Measurements from ENCODE around the gene RASGEF1B. TPM values are rescaled to one million over a fixed set of nuclear protein-coding genes. Genes with fewer than 3 reads are reported as not detected.

RASGEF1B gene
- total RNA-seq, 2 donors from 2014 or later: 7.8 to 24.5 TPM

DNA sequence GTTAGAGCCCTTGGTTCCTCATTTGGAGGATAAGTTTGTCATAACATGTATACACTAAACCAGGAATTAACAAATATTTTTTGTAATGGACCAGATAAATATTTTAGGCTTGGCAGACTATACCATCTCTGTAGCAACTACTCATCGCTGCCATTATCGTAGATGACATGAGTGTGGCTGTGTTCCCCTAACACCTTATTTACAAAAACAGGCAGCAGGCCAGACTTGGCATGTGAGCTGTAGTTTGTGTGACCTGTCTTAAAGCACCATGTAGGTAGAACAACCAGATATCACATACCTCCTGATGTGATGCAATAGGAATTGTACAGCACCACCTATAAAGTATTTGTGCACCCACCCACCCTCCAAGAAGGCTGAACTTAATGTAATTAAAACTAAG lies 82.0 kb downstream of the RASGEF1B start:
- Histone ChIP-seq H3K4me1 (no peaks in the 10 kb centered on the region), H3K9ac (ENCODE audit: low read depth in 2 of 2, low read length in 2 of 2) (no peak overlapping the region), H3K9me3 (no peaks in the 10 kb centered on the region), H3K4me3 (no peak overlapping the region), H3K27ac (no peak overlapping the region), H3K36me3 (no peaks in the 10 kb centered on the region), H3K27me3 (no peaks in the 10 kb centered on the region)
- no peak for DNase-seq
- TF ChIP-seq CTCF (IDR thresholded peaks at IDR 0.05): no peak
- intact Hi-C loops (cut with DNase I): no loop called here

DNA sequence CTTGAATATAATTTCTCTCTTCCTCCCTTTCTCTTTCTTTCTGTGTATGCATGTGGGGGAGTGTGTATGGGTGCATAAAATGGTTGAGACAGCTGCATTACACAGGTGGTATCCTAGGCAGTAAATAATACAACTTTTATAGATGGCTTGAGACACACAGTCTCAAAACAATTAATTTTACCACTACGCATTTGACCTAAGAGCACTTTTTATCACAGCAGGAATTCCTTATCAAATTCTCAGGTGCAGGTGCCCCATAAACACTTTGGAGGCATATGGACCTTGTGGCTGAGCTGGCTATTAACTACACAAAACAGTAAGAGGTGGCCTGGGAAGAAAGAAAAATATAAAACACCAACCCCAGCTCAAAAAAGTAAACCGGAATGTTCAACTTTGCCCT lies 91.3 kb downstream of the RASGEF1B start:
- Histone ChIP-seq H3K9me3 (no peaks in the 10 kb centered on the region), H3K27ac (no peak overlapping the region), H3K9ac (ENCODE audit: low read depth in 2 of 2, low read length in 2 of 2) (no peak overlapping the region), H3K36me3 (no peaks in the 10 kb centered on the region), H3K4me3 (no peak overlapping the region), H3K4me1 (no peaks in the 10 kb centered on the region), H3K27me3 (no peaks in the 10 kb centered on the region)
- intact Hi-C loops (cut with DNase I): no loop called here
- no peak for TF ChIP-seq CTCF (IDR thresholded peaks at IDR 0.05)
- DNase-seq: no peak

DNA sequence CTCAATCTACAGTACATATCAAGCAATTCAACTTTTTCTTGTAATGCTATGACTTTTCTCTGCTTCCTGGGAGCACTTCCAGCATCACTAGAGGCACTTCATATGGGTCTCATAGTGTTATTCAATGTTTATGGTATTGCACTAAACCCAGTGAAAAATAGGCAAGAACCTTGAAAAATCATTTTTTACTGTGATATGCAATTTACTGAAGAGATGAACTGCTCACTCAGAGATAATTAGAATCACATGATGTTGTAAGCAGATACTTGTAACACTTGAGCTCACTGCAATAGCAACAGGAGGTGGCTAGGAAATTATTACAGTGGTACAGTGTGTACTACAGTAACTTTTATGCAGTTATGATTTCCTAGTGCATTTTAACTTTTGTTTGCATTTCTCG lies 93.3 kb downstream of the RASGEF1B start:
- intact Hi-C loops (cut with DNase I): no loop called here
- Histone ChIP-seq H3K27me3 (no peaks in the 10 kb centered on the region), H3K36me3 (no peaks in the 10 kb centered on the region), H3K9me3 (no peaks in the 10 kb centered on the region), H3K4me3 (no peak overlapping the region), H3K27ac (no peak overlapping the region), H3K9ac (ENCODE audit: low read depth in 2 of 2, low read length in 2 of 2) (no peak overlapping the region), H3K4me1 (no peaks in the 10 kb centered on the region)
- TF ChIP-seq CTCF (IDR thresholded peaks at IDR 0.05): no peak
- no peak for DNase-seq

- H3K27ac ChIP-seq: no peak overlapping the region
- H3K36me3 ChIP-seq: no peaks in the 10 kb centered on the region
- no peaks in the 10 kb centered on the region for H3K9me3 ChIP-seq
- no peaks in the 10 kb centered on the region for H3K4me1 ChIP-seq
- no peaks in the 10 kb centered on the region for H3K27me3 ChIP-seq
- H3K9ac ChIP-seq (ENCODE audit: low read depth in 2 of 2, low read length in 2 of 2): no peak overlapping the region
- TF ChIP-seq CTCF (IDR thresholded peaks at IDR 0.05): no peak
- no peak for DNase-seq
- H3K4me3 ChIP-seq: no peak overlapping the region
- intact Hi-C loops (cut with DNase I): no loop called here
Observed at GRCh38 chr4:81377191-81377590, 94.5 kb downstream of the RASGEF1B start.

- intact Hi-C loops (cut with DNase I): no loop called here
- no peaks in the 10 kb centered on the region for H3K9me3 ChIP-seq
- no peaks in the 10 kb centered on the region for H3K4me1 ChIP-seq
- no peak for DNase-seq
- H3K9ac ChIP-seq (ENCODE audit: low read depth in 2 of 2, low read length in 2 of 2): no peak overlapping the region
- no peaks in the 10 kb centered on the region for H3K27me3 ChIP-seq
- no peak for TF ChIP-seq CTCF (IDR thresholded peaks at IDR 0.05)
- H3K27ac ChIP-seq: no peak overlapping the region
- H3K36me3 ChIP-seq: no peaks in the 10 kb centered on the region
- no peak overlapping the region for H3K4me3 ChIP-seq
Observed at GRCh38 chr4:81376720-81377119, 95.0 kb downstream of the RASGEF1B start.
